Ovary (tissue), 9 donors: ENCODE data around the gene FAN1. TPM values are rescaled to one million over a fixed set of nuclear protein-coding genes. Genes with fewer than 3 reads are reported as not detected.
"Not testable (repeated sequence)": the region's sequence is repeated elsewhere in the genome, so short reads cannot be mapped to it uniquely, and the experiment has no call there.

Experiments
- DNase-seq, 5 donors: peaks; one replicate each; pipeline ENCODE4 v3.0.0-alpha.2; 2019 to 2020
- H3K27ac ChIP-seq, 2 donors: fragments of 200-600 bp; one replicate each; pipeline versions ENCODE4 v1.5.1 to v1.8.0; 2019 to 2022
- H3K27me3 ChIP-seq: fragments of 200-600 bp; one replicate; pipeline ENCODE4 v1.8.0; 2022
- H3K36me3 ChIP-seq: fragments of 200-600 bp; sonication (generic); one replicate; pipeline ENCODE4 v1.5.1; 2019
- H3K4me1 ChIP-seq: one replicate; pipeline ENCODE4 v1.8.1; 2013; ENCODE audit warnings: mild to moderate bottlenecking, moderate library complexity; ENCODE audit not compliant: insufficient read depth
- H3K4me3 ChIP-seq: fragments of 200-600 bp; sonication (generic); one replicate; pipeline ENCODE4 v1.5.1; 2017
- H3K9me3 ChIP-seq, 2 donors: fragments of 200-600 bp in 1 of 2; sonication (generic) in 1 of 2; one replicate each; pipeline versions ENCODE4 v1.5.1 to v1.8.1; 2013 to 2019; ENCODE audit warnings: mild to moderate bottlenecking in 1 of 2, moderate library complexity in 1 of 2
- EP300 ChIP-seq: sonication (generic); formaldehyde crosslinking; IDR thresholded peaks from one replicate; pipeline ENCODE4 v1.6.1; 2017; ENCODE audit warnings: antibody characterized with exemption
- POLR2A ChIP-seq: fragments of 450-650 bp; IDR thresholded peaks from one replicate; pipeline ENCODE4 v1.6.1; 2017; ENCODE audit warnings: antibody characterized with exemption, mild to moderate bottlenecking, moderate library complexity
- WGBS, 3 donors: extraction: QIAGEN DNeasy Blood & Tissue Kit in 1 of 3; methylation state at CpG; one replicate each; pipeline versions ENCODE4 v1.1.5 to v1.1.7; 2013 to 2017; 5-methylcytosine and 5-hydroxymethylcytosine counted together
- intact Hi-C, 4 donors: fragments of 100-400 bp; cut with DNase I; formaldehyde crosslinking; loops; one replicate each; pipeline versions ENCODE4 v1.11.0 to v1.15.1; 2022 to 2023
- polyA plus RNA-seq, 2 donors: library from polyadenylated mRNA; stranded (reverse); fragments of 200-250 nt in 1 of 2; fragments of 350-450 nt in 1 of 2; fragmentation: Illumina TruSeq in 1 of 2; extraction: RNeasy Lipid Tissue Mini Kit (QIAGEN cat#74804) in 1 of 2; gene quantifications; one replicate each; pipeline ENCODE4 v1.2.3, GENCODE V29; 2013 to 2014
- total RNA-seq, 7 donors: library from RNA; depleted of rRNA in 2 of 7; stranded (reverse); fragments of >200 nt in 2 of 7; fragmentation: NEBNext Ultra II Directional in 3 of 7; extraction: Animal tissue kit (Norgen Biotek cat#: 25700) in 3 of 7; gene quantifications; one replicate each; pipeline versions ENCODE4 v1.1.0 to v1.2.4, GENCODE V29; 2016 to 2023
- TF ChIP-seq, protein P1 (sequence below), 3 donors: fragments of 450-650 bp in 2 of 3; fragments of 200-600 bp in 1 of 3; IDR thresholded peaks; one replicate each; pipeline versions ENCODE4 v1.5.1 to v1.8.0; 2016 to 2022; ENCODE audit warnings: antibody characterized with exemption in 3 of 3, mild to moderate bottlenecking in 1 of 3
- donor health status: DM: no; HTN: no; CAD: no; lungs with moderate emphysema.
- donor health status: DM: no; HTN: no; CAD: no.
- donor health status: Bipolar disorder and iron deficiency.
- donor health status: DM: yes; HTN: yes; CAD: no.
- donor health status: DM: no; HTN: no; CAD: no.
- donor health status: DM: yes; HTN: yes; CAD: no.

Gene FAN1
- total and polyA plus RNA-seq, 9 donors: 10.1 to 24.1 (median 18.1) TPM

DNA sequence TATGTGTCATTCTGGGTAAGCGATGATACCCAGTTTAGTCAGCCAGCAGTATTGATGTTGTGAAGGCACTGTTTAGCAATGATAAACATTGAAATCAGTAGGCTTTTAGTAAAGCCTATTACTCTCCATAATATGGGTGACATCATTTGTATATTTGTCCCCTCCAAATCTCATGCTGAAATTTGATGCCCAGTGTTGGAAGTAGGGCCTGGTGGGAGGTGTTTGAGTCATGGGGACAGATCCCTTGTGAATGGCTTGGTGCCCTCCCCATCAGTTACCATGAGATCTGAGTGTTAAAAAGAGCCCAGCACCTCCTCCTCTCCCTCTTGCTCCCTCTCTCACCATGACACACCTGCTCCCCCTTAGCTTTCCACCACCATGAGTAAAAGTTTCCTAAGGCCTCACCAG lies 31.4 kb upstream of the FAN1 start:
- 69 to 78% (median 76%) methylated on average over 1 of the region's 1 CpG for WGBS, 3 donors
- H3K4me1 ChIP-seq: no peaks in the 10 kb centered on the region
- no peak overlapping the region for H3K27ac ChIP-seq
- no peaks in the 10 kb centered on the region for H3K9me3 ChIP-seq
- H3K36me3 ChIP-seq: no peaks in the 10 kb centered on the region
- intact Hi-C loops: no loop called here
- no peak overlapping the region for H3K4me3 ChIP-seq
- H3K27me3 ChIP-seq: no peaks in the 10 kb centered on the region
- TF ChIP-seq EP300 (no peak), POLR2A (no peak)
- TF ChIP-seq, protein P1, sequence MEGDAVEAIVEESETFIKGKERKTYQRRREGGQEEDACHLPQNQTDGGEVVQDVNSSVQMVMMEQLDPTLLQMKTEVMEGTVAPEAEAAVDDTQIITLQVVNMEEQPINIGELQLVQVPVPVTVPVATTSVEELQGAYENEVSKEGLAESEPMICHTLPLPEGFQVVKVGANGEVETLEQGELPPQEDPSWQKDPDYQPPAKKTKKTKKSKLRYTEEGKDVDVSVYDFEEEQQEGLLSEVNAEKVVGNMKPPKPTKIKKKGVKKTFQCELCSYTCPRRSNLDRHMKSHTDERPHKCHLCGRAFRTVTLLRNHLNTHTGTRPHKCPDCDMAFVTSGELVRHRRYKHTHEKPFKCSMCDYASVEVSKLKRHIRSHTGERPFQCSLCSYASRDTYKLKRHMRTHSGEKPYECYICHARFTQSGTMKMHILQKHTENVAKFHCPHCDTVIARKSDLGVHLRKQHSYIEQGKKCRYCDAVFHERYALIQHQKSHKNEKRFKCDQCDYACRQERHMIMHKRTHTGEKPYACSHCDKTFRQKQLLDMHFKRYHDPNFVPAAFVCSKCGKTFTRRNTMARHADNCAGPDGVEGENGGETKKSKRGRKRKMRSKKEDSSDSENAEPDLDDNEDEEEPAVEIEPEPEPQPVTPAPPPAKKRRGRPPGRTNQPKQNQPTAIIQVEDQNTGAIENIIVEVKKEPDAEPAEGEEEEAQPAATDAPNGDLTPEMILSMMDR (IDR thresholded peaks at IDR 0.05): no peak
- DNase-seq: no peak

DNA sequence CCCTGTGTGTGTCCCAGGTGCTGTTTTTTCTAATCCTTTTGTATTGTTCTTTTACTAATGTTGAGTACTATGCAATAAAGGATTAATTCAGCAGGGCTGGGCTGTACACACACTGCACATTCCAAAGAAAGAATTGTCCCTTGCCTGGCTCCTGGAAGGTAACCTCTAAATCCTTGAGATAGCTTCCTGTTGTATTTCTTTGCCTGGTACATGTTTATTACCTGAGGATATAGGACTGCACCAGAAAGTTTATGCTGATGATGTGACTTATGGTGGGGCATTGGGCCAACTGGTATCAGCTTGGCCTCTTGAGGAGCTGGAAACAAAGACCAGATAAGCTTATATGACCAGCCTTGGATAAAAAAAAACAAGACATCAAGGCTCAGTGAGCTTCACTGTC lies 26.6 kb upstream of the FAN1 start:
- no peak overlapping the region for H3K27ac ChIP-seq
- TF ChIP-seq, protein P1 (IDR thresholded peaks at IDR 0.05): no peak
- TF ChIP-seq EP300 (no peak), POLR2A (no peak)
- H3K9me3 ChIP-seq: no peaks in the 10 kb centered on the region
- DNase-seq: no peak
- H3K4me3 ChIP-seq: no peak overlapping the region
- H3K4me1 ChIP-seq: no peaks in the 10 kb centered on the region
- intact Hi-C loops: no loop called here
- H3K27me3 ChIP-seq: no peaks in the 10 kb centered on the region
- H3K36me3 ChIP-seq: no peaks in the 10 kb centered on the region

DNA sequence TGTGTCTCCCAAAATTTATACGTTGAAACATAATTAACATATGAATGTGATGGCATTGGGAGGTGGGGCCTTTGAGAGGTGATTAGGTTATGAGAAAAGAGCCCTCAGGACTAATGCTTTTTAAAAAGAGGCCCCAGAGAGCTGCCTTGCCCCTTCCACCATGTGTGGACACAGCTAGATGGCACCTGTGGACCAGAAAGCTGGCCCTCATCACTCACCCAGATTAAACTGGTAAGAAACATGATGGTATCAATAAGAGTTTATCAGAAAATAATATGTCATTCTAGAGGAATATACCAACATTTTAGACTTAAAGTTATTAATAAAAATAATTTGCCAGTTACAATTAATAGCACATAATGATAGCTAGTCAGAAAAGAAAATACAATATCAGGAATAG lies 25.2 kb upstream of the FAN1 start:
- Histone ChIP-seq H3K9me3 (no peaks in the 10 kb centered on the region), H3K4me1 (no peaks in the 10 kb centered on the region), H3K36me3 (no peaks in the 10 kb centered on the region), H3K27ac (no peak overlapping the region), H3K27me3 (no peaks in the 10 kb centered on the region), H3K4me3 (no peak overlapping the region)
- 38 to 67% (median 41%) methylated on average over 1 of the region's 1 CpG for WGBS, 3 donors
- DNase-seq: no peak
- TF ChIP-seq, protein P1 (IDR thresholded peaks at IDR 0.05): no peak
- TF ChIP-seq EP300 (no peak), POLR2A (no peak)
- intact Hi-C loops: no loop called here

DNA sequence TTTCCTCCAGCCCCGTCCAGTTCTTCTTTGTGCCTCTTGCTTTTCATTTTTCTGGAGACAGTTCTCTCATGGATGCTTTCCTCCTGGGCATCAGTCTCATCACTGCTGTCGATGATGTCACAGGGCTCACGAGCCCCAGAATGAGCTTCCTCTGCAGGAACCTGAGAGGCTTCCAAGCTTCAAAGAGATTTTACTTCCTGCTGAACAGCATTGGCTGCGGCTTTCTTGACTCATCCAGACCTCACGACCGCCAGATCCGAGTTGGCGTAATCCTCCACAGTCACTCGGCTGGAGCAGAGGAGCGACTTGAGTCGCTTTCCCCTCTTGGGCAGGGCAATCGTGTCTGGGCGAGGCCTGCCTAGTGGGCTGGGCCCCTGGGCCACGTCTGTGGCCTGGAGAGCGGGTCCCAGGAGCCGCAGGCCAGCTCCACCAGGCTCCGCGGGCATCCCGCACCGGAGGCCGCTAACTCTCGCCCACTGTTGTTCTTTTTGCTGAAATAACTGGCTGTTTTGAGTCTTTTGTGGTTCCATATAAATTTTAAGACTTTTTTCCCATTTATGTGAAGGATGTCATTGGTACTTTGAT lies 20.8 kb upstream of the FAN1 start:
- H3K36me3 ChIP-seq: no peaks in the 10 kb centered on the region
- no peaks in the 10 kb centered on the region for H3K27me3 ChIP-seq
- no peak overlapping the region for H3K4me3 ChIP-seq
- no peak overlapping the region for H3K27ac ChIP-seq
- TF ChIP-seq EP300: no peak
- TF ChIP-seq POLR2A: no peak
- TF ChIP-seq, protein P1 (IDR thresholded peaks at IDR 0.05): no peak
- WGBS, 3 donors: 82 to 84% (median 84%) methylated on average over 22 of the region's 22 CpGs
- H3K9me3 ChIP-seq: no peaks in the 10 kb centered on the region
- no peaks in the 10 kb centered on the region for H3K4me1 ChIP-seq
- intact Hi-C loops: no loop called here
- no peak for DNase-seq

DNA sequence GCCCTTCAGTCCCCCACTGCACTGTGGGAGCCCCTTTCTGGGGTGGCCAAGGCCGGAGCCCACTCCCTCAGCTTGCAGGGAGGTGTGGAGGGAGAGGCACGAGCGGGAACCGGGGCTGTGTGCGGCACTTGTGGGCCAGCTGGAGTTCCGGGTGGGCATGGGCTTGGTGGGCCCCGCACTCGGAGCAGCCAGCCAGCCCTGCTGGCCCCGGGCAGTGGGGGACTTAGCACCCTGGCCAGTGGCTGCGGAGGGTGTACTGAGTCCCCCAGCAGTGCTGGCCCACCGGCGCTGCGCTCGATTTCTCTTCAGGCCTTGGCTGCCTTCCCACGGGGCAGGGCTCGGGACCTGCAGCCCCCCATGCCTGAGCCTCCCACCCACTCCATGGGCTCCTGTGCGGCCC lies 20.0 kb upstream of the FAN1 start:
- DNase-seq, H3K4me1 ChIP-seq, H3K4me3 ChIP-seq, H3K27me3 ChIP-seq, H3K27ac ChIP-seq, H3K9me3 ChIP-seq, intact Hi-C loops, H3K36me3 ChIP-seq: not testable (repeated sequence)
- WGBS, 3 donors: 91% methylated on average over 12 to 17 of the region's 17 CpGs
